Measurements from ENCODE around the gene NLE1. TPM values are rescaled to one million over a fixed set of nuclear protein-coding genes. Genes with fewer than 3 reads are reported as not detected.

NLE1 gene
- total and polyA plus RNA-seq, 2 of the 8 experiments (the other 6 are each of a cell fraction or from before 2014, with no cell fraction given): 50.4 to 51.5 TPM

DNA sequence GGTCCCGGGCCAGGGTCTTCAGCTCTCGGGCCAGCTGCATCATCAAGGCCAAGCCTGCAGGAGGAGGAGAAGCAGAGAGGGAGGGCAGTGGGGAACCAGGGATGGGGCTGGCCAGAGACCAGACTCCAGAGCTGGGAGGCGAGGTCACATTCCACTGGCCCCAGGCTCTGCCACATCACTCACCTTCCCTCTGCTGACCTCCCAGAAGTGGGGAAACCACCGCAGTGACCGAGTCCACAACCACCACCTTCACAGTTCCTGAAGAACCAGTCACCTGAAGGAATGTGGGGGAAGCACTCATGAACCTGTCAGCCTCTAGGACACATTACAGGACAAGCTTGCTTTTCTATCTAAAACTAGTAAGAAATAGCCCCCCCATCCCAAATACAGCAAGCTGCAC lies 38.8 kb downstream of the NLE1 start (continued):
- TF ChIP-seq, protein P1, sequence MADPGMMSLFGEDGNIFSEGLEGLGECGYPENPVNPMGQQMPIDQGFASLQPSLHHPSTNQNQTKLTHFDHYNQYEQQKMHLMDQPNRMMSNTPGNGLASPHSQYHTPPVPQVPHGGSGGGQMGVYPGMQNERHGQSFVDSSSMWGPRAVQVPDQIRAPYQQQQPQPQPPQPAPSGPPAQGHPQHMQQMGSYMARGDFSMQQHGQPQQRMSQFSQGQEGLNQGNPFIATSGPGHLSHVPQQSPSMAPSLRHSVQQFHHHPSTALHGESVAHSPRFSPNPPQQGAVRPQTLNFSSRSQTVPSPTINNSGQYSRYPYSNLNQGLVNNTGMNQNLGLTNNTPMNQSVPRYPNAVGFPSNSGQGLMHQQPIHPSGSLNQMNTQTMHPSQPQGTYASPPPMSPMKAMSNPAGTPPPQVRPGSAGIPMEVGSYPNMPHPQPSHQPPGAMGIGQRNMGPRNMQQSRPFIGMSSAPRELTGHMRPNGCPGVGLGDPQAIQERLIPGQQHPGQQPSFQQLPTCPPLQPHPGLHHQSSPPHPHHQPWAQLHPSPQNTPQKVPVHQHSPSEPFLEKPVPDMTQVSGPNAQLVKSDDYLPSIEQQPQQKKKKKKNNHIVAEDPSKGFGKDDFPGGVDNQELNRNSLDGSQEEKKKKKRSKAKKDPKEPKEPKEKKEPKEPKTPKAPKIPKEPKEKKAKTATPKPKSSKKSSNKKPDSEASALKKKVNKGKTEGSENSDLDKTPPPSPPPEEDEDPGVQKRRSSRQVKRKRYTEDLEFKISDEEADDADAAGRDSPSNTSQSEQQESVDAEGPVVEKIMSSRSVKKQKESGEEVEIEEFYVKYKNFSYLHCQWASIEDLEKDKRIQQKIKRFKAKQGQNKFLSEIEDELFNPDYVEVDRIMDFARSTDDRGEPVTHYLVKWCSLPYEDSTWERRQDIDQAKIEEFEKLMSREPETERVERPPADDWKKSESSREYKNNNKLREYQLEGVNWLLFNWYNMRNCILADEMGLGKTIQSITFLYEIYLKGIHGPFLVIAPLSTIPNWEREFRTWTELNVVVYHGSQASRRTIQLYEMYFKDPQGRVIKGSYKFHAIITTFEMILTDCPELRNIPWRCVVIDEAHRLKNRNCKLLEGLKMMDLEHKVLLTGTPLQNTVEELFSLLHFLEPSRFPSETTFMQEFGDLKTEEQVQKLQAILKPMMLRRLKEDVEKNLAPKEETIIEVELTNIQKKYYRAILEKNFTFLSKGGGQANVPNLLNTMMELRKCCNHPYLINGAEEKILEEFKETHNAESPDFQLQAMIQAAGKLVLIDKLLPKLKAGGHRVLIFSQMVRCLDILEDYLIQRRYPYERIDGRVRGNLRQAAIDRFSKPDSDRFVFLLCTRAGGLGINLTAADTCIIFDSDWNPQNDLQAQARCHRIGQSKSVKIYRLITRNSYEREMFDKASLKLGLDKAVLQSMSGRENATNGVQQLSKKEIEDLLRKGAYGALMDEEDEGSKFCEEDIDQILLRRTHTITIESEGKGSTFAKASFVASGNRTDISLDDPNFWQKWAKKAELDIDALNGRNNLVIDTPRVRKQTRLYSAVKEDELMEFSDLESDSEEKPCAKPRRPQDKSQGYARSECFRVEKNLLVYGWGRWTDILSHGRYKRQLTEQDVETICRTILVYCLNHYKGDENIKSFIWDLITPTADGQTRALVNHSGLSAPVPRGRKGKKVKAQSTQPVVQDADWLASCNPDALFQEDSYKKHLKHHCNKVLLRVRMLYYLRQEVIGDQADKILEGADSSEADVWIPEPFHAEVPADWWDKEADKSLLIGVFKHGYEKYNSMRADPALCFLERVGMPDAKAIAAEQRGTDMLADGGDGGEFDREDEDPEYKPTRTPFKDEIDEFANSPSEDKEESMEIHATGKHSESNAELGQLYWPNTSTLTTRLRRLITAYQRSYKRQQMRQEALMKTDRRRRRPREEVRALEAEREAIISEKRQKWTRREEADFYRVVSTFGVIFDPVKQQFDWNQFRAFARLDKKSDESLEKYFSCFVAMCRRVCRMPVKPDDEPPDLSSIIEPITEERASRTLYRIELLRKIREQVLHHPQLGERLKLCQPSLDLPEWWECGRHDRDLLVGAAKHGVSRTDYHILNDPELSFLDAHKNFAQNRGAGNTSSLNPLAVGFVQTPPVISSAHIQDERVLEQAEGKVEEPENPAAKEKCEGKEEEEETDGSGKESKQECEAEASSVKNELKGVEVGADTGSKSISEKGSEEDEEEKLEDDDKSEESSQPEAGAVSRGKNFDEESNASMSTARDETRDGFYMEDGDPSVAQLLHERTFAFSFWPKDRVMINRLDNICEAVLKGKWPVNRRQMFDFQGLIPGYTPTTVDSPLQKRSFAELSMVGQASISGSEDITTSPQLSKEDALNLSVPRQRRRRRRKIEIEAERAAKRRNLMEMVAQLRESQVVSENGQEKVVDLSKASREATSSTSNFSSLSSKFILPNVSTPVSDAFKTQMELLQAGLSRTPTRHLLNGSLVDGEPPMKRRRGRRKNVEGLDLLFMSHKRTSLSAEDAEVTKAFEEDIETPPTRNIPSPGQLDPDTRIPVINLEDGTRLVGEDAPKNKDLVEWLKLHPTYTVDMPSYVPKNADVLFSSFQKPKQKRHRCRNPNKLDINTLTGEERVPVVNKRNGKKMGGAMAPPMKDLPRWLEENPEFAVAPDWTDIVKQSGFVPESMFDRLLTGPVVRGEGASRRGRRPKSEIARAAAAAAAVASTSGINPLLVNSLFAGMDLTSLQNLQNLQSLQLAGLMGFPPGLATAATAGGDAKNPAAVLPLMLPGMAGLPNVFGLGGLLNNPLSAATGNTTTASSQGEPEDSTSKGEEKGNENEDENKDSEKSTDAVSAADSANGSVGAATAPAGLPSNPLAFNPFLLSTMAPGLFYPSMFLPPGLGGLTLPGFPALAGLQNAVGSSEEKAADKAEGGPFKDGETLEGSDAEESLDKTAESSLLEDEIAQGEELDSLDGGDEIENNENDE (IDR thresholded peaks at IDR 0.05; ENCODE audit: insufficient replicate concordance, low read length): no peak
- TF ChIP-seq RNF2 (IDR thresholded peaks at IDR 0.05; ENCODE audit: borderline replicate concordance, low read depth, low read length, missing control alignments, poor library complexity, severe bottlenecking): no peak
- no peak for TF ChIP-seq CEBPB (IDR thresholded peaks at IDR 0.05; ENCODE audit: low read depth, low read length)
- TF ChIP-seq RFX5 (IDR thresholded peaks at IDR 0.05; ENCODE audit: borderline replicate concordance, low read depth, low read length): no peak
- TF ChIP-seq SP2 (IDR thresholded peaks at IDR 0.05; ENCODE audit: low read length): no peak
